ENCODE results near the gene CCDC138. TPM values are rescaled to one million over a fixed set of nuclear protein-coding genes. Genes with fewer than 3 reads are reported as not detected.

CCDC138 gene
- total and polyA plus RNA-seq, 4 donors: 1.8 to 18.3 (median 5.4) TPM

- Histone ChIP-seq H3K4me1 (ENCODE audit: control insufficient read depth in 5 of 5, insufficient read depth in 5 of 5, low read length in 5 of 5) (no peaks in the 10 kb centered on the region), H3K9me3 (ENCODE audit: control insufficient read depth in 4 of 4, insufficient read depth in 3 of 4, low read length in 3 of 4) (no peaks in the 10 kb centered on the region), H3K9ac (ENCODE audit: insufficient read depth in 1 of 2, low read length in 2 of 2) (no peak overlapping the region), H3K27ac (ENCODE audit: low read depth in 1 of 2, low read length in 1 of 2) (no peak overlapping the region), H3K36me3 (ENCODE audit: control insufficient read depth in 4 of 4, insufficient read depth in 4 of 4, low read length in 4 of 4) (peaks cover 0 to 4% (median 0%) of the 10 kb centered on the region in 4 donors), H3K4me3 (no peak overlapping the region), H3K27me3 (ENCODE audit: control insufficient read depth in 3 of 3, insufficient read depth in 3 of 3, low read length in 2 of 3) (no peaks in the 10 kb centered on the region)
- no peak for TF ChIP-seq CTCF (IDR thresholded peaks at IDR 0.05; ENCODE audit: control extremely low read depth, extremely low read depth)
- ATAC-seq (ENCODE audit: insufficient read depth, low FRiP score): no peak
- no peak for DNase-seq
- 78 to 83% methylated on average over 3 of the region's 3 CpGs for WGBS, 2 donors
Observed at GRCh38 chr2:108904680-108905079, 118.1 kb downstream of the CCDC138 start.

GRCh38 chr2:108905176-108905575 lies 118.6 kb downstream of the CCDC138 start:
- WGBS, 2 donors: 69 to 75% methylated on average over 3 of the region's 3 CpGs
- no peak for ATAC-seq (ENCODE audit: insufficient read depth, low FRiP score)
- no peak for DNase-seq
- Histone ChIP-seq H3K9me3 (ENCODE audit: control insufficient read depth in 4 of 4, insufficient read depth in 3 of 4, low read length in 3 of 4) (no peaks in the 10 kb centered on the region), H3K27me3 (ENCODE audit: control insufficient read depth in 3 of 3, insufficient read depth in 3 of 3, low read length in 2 of 3) (no peaks in the 10 kb centered on the region), H3K9ac (ENCODE audit: insufficient read depth in 1 of 2, low read length in 2 of 2) (no peak overlapping the region), H3K27ac (ENCODE audit: low read depth in 1 of 2, low read length in 1 of 2) (no peak overlapping the region), H3K4me3 (no peak overlapping the region), H3K4me1 (ENCODE audit: control insufficient read depth in 5 of 5, insufficient read depth in 5 of 5, low read length in 5 of 5) (no peaks in the 10 kb centered on the region), H3K36me3 (ENCODE audit: control insufficient read depth in 4 of 4, insufficient read depth in 4 of 4, low read length in 4 of 4) (peaks cover 0 to 8% (median 0%) of the 10 kb centered on the region in 4 donors)
- no peak for TF ChIP-seq CTCF (IDR thresholded peaks at IDR 0.05; ENCODE audit: control extremely low read depth, extremely low read depth)

- Histone ChIP-seq H3K4me1 (ENCODE audit: control insufficient read depth in 5 of 5, insufficient read depth in 5 of 5, low read length in 5 of 5) (no peaks in the 10 kb centered on the region), H3K9me3 (ENCODE audit: control insufficient read depth in 4 of 4, insufficient read depth in 3 of 4, low read length in 3 of 4) (no peaks in the 10 kb centered on the region), H3K36me3 (ENCODE audit: control insufficient read depth in 4 of 4, insufficient read depth in 4 of 4, low read length in 4 of 4) (peaks cover 0 to 11% (median 0%) of the 10 kb centered on the region in 4 donors), H3K4me3 (no peak overlapping the region), H3K9ac (ENCODE audit: insufficient read depth in 1 of 2, low read length in 2 of 2) (no peak overlapping the region), H3K27me3 (ENCODE audit: control insufficient read depth in 3 of 3, insufficient read depth in 3 of 3, low read length in 2 of 3) (no peaks in the 10 kb centered on the region), H3K27ac (ENCODE audit: low read depth in 1 of 2, low read length in 1 of 2) (no peak overlapping the region)
- no peak for ATAC-seq (ENCODE audit: insufficient read depth, low FRiP score)
- no peak for DNase-seq
- 87 to 89% methylated on average over 13 of the region's 13 CpGs for WGBS, 2 donors
- no peak for TF ChIP-seq CTCF (IDR thresholded peaks at IDR 0.05; ENCODE audit: control extremely low read depth, extremely low read depth)
Observed at GRCh38 chr2:108905906-108906305, 119.3 kb downstream of the CCDC138 start.

- no peaks in the 10 kb centered on the region for H3K4me1 ChIP-seq (ENCODE audit: control insufficient read depth in 5 of 5, insufficient read depth in 5 of 5, low read length in 5 of 5)
- 81 to 91% methylated on average over 15 of the region's 15 CpGs for WGBS, 2 donors
- H3K9me3 ChIP-seq (ENCODE audit: control insufficient read depth in 4 of 4, insufficient read depth in 3 of 4, low read length in 3 of 4): no peaks in the 10 kb centered on the region
- no peak for TF ChIP-seq CTCF (IDR thresholded peaks at IDR 0.05; ENCODE audit: control extremely low read depth, extremely low read depth)
- DNase-seq (no peak), ATAC-seq (ENCODE audit: insufficient read depth, low FRiP score) (no peak)
- H3K9ac ChIP-seq (ENCODE audit: insufficient read depth in 1 of 2, low read length in 2 of 2): no peak overlapping the region
- no peak overlapping the region for H3K27ac ChIP-seq (ENCODE audit: low read depth in 1 of 2, low read length in 1 of 2)
- H3K27me3 ChIP-seq (ENCODE audit: control insufficient read depth in 3 of 3, insufficient read depth in 3 of 3, low read length in 2 of 3): no peaks in the 10 kb centered on the region
- H3K36me3 ChIP-seq (ENCODE audit: control insufficient read depth in 4 of 4, insufficient read depth in 4 of 4, low read length in 4 of 4): peaks cover 0 to 11% (median 0%) of the 10 kb centered on the region in 4 donors
- no peak overlapping the region for H3K4me3 ChIP-seq
Observed at GRCh38 chr2:108906403-108907077, 120.0 kb downstream of the CCDC138 start.
